Measurements from ENCODE around the gene FBXL17. TPM values are rescaled to one million over a fixed set of nuclear protein-coding genes. Genes with fewer than 3 reads are reported as not detected.

FBXL17 gene
- total RNA-seq, 3 donors from 2014 or later: 22.6 to 31.3 (median 28.8) TPM

- Histone ChIP-seq H3K36me3 (no peaks in the 10 kb centered on the region), H3K27ac (no peak overlapping the region), H3K9me3 (no peaks in the 10 kb centered on the region), H3K27me3 (no peaks in the 10 kb centered on the region), H3K4me3 (no peak overlapping the region), H3K4me1 (no peaks in the 10 kb centered on the region)
- no peak for TF ChIP-seq POLR2A (IDR thresholded peaks at IDR 0.05)
- no peak for TF ChIP-seq POLR2AphosphoS5 (IDR thresholded peaks at IDR 0.05)
- no peak for TF ChIP-seq CTCF (IDR thresholded peaks at IDR 0.05)
- DNase-seq (ENCODE audit: low spot score in 2 of 2): no peak
- intact Hi-C loops (cut with DNase I; ENCODE audit: low total_unique reads): loop anchor here (10.0 kb wide), 1 partner anchor 1056 kb away; no protein-coding TSS in a partner anchor
Observed at GRCh38 chr5:108118813-108119514, 262.9 kb downstream of the FBXL17 start.

- no peak overlapping the region for H3K27ac ChIP-seq
- intact Hi-C loops (cut with DNase I; ENCODE audit: low total_unique reads): loop anchor here (10.0 kb wide), 1 partner anchor 1059 kb away; no protein-coding TSS in a partner anchor
- H3K9me3 ChIP-seq: peaks cover 0 to 7% of the 10 kb centered on the region in 2 donors
- no peak for DNase-seq (ENCODE audit: low spot score in 2 of 2)
- no peaks in the 10 kb centered on the region for H3K36me3 ChIP-seq
- TF ChIP-seq CTCF (IDR thresholded peaks at IDR 0.05) (no peak), POLR2AphosphoS5 (IDR thresholded peaks at IDR 0.05) (no peak), POLR2A (IDR thresholded peaks at IDR 0.05) (no peak)
- no peak overlapping the region for H3K4me3 ChIP-seq
- no peaks in the 10 kb centered on the region for H3K27me3 ChIP-seq
- H3K4me1 ChIP-seq: no peaks in the 10 kb centered on the region
Observed at GRCh38 chr5:108115673-108116072, 266.2 kb downstream of the FBXL17 start.

- Histone ChIP-seq H3K4me3 (no peak overlapping the region), H3K4me1 (no peaks in the 10 kb centered on the region), H3K36me3 (no peaks in the 10 kb centered on the region), H3K27me3 (no peaks in the 10 kb centered on the region), H3K9me3 (peaks cover 0 to 7% of the 10 kb centered on the region in 2 donors), H3K27ac (no peak overlapping the region)
- intact Hi-C loops (cut with DNase I; ENCODE audit: low total_unique reads): loop anchor here (10.0 kb wide), 1 partner anchor 1061 kb away; no protein-coding TSS in a partner anchor
- DNase-seq (ENCODE audit: low spot score in 2 of 2): no peak
- TF ChIP-seq POLR2AphosphoS5 (IDR thresholded peaks at IDR 0.05): no peak
- no peak for TF ChIP-seq POLR2A (IDR thresholded peaks at IDR 0.05)
- TF ChIP-seq CTCF (IDR thresholded peaks at IDR 0.05): no peak
Observed at GRCh38 chr5:108113950-108114349, 267.9 kb downstream of the FBXL17 start.

GRCh38 chr5:108111736-108112135, 270.2 kb downstream of the FBXL17 start:
- Histone ChIP-seq H3K9me3 (peaks cover 0 to 7% of the 10 kb centered on the region in 2 donors), H3K27me3 (no peaks in the 10 kb centered on the region), H3K36me3 (no peaks in the 10 kb centered on the region), H3K27ac (no peak overlapping the region), H3K4me3 (no peak overlapping the region), H3K4me1 (no peaks in the 10 kb centered on the region)
- intact Hi-C loops (cut with DNase I; ENCODE audit: low total_unique reads): loop anchor here (10.0 kb wide), 1 partner anchor 1063 kb away; no protein-coding TSS in a partner anchor
- DNase-seq (ENCODE audit: low spot score in 2 of 2): no peak
- TF ChIP-seq CTCF (IDR thresholded peaks at IDR 0.05) (no peak), POLR2A (IDR thresholded peaks at IDR 0.05) (no peak), POLR2AphosphoS5 (IDR thresholded peaks at IDR 0.05) (no peak)

GRCh38 chr5:108109059-108109458, 272.8 kb downstream of the FBXL17 start:
- H3K4me1 ChIP-seq: no peaks in the 10 kb centered on the region
- H3K27me3 ChIP-seq: no peaks in the 10 kb centered on the region
- DNase-seq (ENCODE audit: low spot score in 2 of 2): no peak
- intact Hi-C loops (cut with DNase I; ENCODE audit: low total_unique reads): no loop called here
- TF ChIP-seq POLR2AphosphoS5 (IDR thresholded peaks at IDR 0.05) (no peak), CTCF (IDR thresholded peaks at IDR 0.05) (no peak), POLR2A (IDR thresholded peaks at IDR 0.05) (no peak)
- H3K4me3 ChIP-seq: no peak overlapping the region
- no peak overlapping the region for H3K27ac ChIP-seq
- no peaks in the 10 kb centered on the region for H3K36me3 ChIP-seq
- H3K9me3 ChIP-seq: peaks cover 0 to 7% of the 10 kb centered on the region in 2 donors

Data from breast epithelium (tissue), 4 donors.